Endometrial microvascular endothelial cells (primary cell): ENCODE results near the gene NUP85. TPM values are rescaled to one million over a fixed set of nuclear protein-coding genes. Genes with fewer than 3 reads are reported as not detected.
"Not testable (repeated sequence)": the region's sequence is repeated elsewhere in the genome, so short reads cannot be mapped to it uniquely, and the experiment has no call there.

ENCODE experiments used
- in situ Hi-C: cut with HindIII; loops from 2 replicates; pipeline ENCODE4 v1.10.0; 2017; ENCODE audit warnings: low sequenced_read_pairs, low pct_unique_long_range_greater_than_20kb; ENCODE audit errors: inconsistent ontology term
- total RNA-seq: library from RNA; depleted of rRNA; stranded (reverse); fragments of >200 nt; gene quantifications from one replicate; pipeline ENCODE4 v1.2.3, GENCODE V29; 2015; ENCODE audit errors: inconsistent ontology term

The NUP85 gene, protein sequence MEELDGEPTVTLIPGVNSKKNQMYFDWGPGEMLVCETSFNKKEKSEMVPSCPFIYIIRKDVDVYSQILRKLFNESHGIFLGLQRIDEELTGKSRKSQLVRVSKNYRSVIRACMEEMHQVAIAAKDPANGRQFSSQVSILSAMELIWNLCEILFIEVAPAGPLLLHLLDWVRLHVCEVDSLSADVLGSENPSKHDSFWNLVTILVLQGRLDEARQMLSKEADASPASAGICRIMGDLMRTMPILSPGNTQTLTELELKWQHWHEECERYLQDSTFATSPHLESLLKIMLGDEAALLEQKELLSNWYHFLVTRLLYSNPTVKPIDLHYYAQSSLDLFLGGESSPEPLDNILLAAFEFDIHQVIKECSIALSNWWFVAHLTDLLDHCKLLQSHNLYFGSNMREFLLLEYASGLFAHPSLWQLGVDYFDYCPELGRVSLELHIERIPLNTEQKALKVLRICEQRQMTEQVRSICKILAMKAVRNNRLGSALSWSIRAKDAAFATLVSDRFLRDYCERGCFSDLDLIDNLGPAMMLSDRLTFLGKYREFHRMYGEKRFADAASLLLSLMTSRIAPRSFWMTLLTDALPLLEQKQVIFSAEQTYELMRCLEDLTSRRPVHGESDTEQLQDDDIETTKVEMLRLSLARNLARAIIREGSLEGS
- total RNA-seq: 66.9 TPM

DNA sequence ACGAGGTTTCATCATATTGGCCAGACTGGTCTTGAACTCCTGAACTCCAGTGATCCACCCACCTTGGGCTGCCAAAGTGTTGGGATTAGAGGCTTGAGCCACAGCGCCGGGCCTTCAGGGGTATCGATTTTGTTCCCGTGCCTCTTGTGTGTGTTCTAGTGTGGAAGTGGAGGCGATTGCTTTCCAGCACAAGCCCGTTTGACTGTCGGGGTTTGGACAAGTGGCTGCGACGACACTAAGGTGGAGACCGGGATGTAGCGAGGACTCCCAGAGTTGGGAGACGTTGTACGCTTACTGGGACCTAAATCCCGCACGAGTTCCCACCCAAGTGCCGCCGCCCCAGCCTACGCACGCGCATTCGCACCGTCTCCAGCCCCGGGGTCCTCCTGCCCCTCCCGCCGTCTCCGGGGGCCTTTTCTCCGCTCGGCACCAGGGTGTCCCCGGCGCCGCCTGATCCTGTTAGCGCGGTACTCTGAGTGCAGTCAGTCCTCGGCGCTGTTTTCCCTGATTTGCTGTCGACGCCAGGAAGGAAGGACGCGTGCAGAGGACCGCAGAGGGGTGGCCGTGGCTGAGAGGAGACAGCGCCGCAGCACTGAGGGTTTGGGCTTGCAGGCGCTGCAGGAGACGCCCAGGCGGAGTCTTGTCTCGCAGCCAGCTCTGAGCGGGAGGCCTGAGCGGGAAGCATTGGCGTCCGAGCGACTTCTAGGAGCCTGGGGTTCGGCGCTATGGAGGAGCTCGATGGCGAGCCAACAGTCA is at the start of gene NUP85:
Gene NUP85 (plus strand): TSS at position 643 of the 756 bp plus-strand sequence. CDS start 83 bp downstream, at position 726.
- in situ Hi-C loops: loop anchor here (25.0 kb wide), 1 partner anchor 143 kb away; no protein-coding TSS in a partner anchor

DNA sequence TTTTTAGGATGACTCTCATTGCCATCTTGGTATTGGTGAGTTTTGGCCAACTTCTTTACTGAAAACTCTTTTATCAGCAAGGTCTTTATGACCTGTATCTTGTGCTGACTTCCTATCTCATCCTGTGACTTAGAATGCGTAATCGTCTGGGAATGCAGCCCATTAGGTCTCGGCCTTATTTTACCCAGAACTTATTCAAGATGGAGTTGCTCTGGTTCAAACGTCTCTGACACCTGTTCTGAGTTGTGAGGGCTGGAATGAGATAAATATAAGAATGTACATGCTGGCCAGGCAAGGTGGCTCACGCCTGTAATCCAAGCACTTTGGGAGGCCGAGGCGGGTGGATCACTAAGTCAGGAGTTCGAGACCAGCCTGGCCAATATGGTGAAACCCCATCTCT is 47.0 kb upstream of the NUP85 start:
- in situ Hi-C loops: not testable (repeated sequence)

DNA sequence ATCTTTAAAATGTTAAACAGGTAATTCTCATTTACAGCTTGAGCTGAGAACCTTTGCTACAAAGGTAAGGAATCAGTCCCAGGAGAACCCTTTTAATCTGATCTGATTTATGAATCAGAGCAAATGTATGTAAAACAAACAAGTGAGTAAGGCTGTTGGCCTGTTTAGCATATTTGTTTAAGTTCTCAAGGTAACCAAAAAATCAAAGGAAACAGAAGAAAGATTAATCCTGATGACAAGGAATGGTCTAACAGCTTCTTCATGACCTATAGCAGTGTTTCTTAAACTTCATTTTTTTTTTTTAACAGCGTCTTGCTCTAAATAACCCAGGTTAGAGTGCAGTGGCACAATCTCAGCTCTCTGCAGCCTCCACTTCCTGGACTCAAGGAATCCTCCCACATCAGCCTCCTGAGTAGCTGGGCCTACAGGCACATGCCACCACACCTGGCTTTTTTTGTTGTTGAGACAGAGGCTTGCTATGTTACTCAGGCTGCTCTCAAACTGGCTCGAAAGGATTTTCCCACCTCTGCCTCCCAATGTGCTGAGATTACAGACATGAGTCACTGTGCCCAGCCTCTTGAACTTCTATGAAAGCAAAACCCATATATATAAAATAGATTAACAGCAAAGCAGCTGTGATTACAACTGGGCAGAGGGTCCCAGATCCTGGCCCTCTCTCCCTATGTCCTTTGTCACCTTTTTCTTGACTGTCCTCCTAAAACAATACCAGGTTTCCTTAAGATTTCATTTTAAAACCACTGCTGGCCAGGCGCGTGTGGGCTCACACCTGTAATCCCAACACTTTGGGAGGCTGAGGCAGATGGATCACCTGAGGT is 46.1 kb upstream of the NUP85 start:
- in situ Hi-C loops: no loop called here

DNA sequence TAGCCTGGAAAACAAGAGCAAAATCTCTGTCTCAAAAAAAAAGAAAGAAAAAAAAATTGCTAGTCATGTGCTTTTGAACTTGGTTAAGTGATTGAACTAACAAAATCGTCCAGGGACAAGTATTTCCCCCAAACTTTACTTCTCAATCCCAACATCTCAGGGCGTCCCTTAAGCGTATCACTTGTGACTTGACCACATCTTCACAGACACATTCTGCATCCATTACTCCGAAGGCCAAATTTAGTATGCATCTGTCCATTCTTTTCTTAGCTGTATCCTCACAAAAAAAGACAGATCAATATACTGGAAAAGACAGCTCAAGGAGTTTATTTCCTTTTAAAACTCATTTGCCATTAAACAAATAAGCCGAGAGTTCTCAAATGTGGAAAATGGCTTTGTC is 45.3 kb upstream of the NUP85 start:
- in situ Hi-C loops: no loop called here

DNA sequence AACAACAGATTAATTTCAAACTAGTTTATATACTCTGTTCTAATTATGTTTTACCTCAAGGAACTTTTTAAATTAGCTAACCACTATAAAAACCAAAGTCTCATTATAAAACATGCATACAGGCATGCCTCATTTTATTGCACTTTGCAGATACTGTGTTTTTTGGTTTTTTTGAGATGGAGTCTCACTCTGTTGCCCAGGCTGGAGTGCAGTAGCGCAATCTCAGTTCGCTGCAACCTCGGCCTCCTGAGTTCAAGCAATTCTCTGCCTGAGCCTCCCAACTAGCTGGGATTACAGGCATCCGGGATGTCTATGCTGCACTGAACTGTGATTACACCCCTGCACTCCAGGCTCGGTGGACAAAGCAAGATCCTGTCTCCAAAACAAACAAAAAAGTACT is 42.4 kb upstream of the NUP85 start:
- in situ Hi-C loops: no loop called here

DNA sequence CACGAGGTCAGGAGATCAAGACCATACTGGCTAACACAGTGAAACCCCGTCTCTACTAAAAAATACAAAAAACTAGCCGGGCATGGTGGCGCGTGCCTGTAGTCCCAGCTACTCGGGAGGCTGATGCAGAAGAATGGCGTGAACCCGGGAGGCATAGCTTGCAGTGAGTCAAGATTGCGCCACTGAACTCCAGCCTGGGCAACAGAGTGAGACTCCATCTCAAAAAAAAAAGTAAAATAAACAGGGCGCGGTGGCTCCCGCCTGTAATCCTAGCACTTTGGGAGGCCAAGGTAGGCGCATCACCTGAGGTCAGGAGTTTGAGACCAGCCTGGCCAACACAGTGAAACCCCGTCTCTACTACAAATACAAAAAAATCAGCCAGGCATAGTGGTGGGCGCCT is 40.9 kb upstream of the NUP85 start:
- in situ Hi-C loops: not testable (repeated sequence)

DNA sequence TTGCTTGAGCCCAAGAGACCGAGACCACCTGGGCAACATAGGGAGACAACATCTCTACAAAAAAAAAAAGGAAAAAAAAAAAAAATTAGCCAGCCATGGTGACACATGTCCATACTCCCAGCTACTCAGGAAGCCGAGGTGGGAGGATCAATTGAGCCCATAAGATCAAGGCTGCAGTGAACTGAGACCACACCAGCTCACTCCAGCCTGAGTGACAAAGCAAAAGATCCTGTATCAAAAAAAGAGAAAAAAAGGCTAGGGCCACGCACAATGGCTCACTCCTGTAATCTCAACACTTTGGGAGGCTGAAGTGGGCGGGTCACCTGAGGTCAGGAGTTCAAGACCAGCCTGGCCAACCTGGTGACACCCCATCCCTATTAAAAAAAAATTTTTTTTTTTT is 36.5 kb upstream of the NUP85 start:
- in situ Hi-C loops: no loop called here

DNA sequence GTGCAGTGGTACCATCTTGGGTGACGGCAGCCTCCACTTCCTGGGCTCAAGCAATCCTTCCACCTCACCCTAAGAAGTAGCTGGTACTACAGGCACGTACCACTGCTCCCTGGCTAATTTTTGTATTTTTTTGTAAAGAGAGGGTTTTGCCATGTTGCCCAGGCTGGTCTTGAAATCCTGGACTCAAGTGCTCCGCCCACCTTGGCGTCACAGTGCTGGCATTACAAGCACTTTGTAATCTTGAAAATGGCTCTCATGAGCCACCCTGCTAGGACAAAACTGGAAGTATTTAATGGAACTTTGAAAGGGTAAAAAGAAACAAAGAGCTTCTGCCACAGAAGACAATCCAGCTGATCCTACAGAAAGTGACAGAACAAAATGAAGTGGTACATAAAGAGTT is 32.0 kb upstream of the NUP85 start:
- in situ Hi-C loops: no loop called here

DNA sequence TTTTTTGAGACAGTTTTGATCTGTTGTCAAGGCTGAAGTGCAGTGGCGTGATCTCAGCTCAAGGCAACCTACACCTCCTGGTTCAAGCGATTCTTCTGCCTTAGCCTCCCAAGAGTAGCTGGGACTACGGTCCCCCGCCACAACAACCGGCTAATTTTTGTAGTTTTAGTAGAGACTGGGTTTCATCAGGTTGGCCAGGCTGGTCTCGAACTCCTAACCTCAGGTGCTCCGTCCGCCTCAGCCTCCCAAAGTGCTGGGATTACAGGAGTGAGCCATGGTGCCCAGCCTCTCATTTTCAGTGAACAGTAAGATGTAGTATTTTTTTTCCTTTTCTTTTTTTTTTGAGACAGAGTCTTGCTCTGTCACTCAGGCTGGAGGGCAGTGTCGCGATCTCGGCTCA is 30.5 kb upstream of the NUP85 start:
- in situ Hi-C loops: no loop called here

DNA sequence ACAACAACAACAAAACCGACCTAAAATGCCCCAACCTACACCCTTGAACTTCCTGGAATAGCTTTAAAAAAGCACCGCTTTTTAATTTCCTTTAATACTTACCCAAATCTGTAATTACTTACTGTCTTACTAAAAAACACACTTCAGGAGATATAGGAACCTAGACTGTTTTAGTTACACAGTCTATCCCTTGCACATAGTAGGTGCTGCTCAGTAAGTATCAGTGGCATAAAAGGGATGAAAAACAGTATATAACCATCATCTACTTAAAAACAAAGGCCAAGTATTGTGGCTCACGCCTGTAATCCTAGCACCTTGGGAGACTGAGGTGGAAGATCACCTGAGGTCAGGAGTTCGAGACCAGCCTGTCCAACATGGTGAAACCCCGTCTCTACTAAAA is 28.9 kb upstream of the NUP85 start:
- in situ Hi-C loops: no loop called here

DNA sequence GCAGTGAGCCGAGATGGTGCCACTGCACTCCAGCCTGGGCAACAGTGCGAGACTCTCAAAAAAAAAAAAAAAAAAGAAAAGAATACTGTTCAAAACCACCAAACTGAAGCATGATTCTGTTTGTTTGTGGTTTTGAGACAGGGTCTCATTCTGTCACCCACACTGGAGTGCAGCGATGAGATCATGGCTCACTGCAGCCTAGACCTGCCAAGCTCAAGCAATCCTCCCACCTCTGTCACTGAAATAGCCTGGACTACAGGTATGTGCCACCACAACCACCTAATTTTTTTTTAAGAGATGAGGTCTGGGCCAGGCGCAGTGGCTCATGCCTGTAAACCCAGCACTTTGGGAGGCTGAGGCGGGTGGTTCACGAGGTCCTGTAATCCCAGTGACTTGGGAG is 27.0 kb upstream of the NUP85 start:
- in situ Hi-C loops: no loop called here

DNA sequence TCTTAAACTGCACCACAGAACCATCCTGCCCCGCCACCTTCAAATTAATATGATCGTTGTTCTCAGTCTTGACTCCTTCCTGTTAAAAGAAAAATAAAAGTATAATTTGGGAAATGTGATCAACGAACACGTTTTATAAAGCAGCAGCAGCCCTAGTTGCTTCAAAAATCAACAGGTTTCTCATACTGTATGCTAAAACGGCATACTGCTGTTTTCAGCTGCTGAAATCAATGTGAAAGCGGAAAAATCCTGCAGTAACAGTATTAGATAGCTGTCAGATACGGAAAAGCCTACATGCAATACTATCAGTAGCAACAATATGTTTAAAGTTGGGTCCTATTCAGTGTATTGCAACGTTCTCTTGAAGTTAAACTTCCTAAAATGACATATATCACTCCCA is 24.4 kb upstream of the NUP85 start:
- in situ Hi-C loops: no loop called here

DNA sequence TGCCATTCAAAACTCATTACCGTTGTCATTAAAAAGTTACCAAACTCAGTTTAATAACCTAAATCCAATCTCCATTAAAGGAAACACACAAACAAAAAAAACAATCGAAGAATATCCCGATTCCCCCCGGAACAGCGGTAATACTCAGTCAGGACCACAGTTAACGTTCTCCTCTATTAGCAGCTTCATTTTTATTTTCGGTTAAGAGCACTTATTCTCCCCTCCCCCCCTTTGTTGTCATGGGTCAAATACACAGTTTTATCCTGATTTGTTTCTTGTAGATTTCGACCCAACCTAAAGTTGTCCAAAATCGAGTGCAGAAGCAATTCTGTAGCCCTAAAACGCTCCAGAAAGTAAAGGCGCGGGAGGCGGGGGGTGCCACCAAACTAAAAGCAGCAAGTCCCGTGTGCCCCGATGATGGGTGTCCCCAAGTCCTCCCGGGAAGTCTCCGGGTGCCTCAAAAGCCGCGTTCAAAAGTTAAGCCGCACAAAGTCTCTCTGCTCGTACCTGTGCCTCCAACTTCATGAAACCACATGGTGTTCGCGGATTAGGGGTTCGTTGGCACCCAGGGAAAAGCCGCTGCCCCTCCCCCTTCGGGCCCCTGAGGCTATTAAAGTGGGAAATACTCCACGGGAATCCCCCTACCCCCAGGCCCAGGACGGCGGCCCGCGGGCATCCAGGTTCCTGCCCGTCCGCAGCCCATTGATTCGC is 23.7 kb upstream of the NUP85 start:
- in situ Hi-C loops: no loop called here

DNA sequence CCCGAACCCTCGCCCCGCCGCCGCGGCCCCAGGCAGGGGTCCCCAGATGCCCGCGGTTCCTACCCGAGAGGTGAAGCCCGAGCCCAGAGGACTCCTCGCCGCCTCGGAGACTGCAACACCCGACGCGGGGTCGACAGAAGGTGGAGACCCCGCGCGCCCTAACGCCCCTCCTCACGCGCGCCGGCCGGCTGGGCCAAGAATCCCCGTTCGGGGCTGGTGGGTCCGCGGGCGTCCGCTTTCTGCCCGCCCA is 23.2 kb upstream of the NUP85 start:
- in situ Hi-C loops: no loop called here

DNA sequence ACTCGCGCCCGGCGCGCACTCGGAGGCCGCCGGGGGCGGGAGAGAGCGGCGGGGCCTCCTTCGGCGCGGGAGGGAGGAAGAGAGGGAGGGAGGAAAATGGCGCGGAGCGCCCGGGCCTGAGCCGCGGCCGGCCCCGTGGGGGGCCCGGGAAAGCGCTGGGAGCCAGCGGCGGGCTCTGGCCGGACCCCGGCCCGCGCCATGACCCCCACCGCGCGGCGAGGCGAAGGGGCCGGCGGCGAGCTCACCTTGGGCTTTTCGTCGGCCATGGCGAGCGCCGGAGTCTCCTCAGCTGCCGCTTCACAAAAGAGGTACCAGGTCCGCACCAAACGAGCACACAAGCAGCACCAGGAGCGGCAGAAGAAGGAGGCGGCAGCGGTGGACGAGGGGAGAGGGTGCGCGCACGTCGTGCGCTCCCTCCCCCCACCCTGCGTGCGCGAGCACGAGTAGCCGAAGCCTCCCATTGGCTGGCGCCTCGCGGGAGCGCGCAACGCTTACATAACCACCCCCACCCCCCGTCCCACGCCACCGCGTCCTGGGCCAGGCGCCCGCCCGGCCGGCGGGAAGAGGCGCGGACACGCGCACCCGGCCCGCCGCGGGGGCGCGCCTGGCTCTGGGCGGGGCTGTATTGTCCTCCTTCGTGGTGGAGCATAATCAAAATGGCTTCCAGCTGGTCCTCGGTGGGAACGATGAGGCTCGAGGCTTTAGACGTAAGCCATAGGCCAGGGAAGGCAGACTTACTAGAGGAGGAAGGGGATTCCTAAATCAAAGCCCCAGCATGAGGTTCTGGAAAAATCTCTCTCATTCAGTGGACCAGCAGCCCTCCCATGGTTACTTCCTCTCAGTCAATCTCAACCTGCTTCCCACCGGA is 22.7 kb upstream of the NUP85 start, which contains the start of gene SUMO2:
Gene SUMO2 (minus strand): TSS at position 391 of the 868 bp plus-strand sequence. CDS start 125 bp downstream, at position 266.
- in situ Hi-C loops: no loop called here

DNA sequence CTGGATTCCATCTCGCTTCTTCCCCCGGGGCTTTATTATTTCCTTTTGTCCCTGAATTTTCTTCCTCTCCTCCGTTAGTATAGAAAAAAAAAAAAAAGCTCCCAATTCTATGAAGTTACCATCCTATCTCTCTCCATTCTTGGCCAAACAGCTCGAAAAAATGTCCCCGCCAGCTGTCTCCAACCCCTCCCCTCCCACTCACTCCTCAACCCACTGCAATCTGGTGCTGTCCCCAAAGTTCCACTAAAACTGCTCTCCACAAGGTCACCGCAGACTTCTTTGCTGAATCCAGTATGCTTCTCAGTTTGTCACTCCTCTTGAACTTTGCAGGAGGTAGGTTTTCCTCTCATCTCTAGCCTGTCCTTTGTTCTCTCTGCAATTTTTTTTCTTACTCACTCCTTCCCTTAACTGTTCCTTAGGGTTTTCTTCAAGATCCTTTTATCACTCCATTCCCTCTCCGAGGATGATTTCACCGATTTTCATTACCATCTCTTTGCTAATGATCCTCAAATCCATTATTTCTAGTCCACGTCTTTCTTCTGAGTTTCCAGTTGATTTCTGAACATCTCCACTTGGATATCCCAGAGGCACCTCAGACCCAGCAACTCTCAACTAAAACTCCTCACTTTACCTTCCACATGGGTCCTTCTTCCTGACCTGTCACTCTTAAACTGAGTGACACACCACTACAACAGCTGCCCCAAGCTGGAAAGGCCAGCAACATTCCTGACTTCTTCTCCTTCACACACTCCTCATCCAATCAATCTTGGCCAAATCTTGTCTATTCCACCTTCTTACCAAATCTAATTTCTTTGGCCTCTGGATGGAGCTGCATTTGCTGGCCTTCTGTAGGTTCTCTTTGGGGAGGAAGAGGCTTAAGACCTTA is 21.2 kb upstream of the NUP85 start:
- in situ Hi-C loops: no loop called here

DNA sequence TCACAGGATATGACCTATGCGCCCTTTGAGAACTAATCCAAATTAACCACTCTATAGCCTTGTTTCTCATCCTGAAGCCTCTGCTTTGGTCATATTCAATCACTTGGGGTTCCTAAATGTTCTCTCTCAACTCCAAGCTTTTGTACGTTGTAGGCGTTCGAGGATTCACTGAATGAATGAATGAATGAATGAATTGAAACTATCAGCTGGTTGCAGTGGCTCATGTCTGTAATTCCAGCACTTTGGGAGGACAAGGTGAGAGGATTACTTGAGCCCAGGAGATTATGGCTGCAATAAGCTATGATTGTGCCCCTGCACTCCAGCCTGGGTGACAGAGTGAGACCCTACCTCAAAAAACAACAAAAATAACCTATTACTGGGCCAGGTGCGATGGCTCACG is 16.9 kb upstream of the NUP85 start:
- in situ Hi-C loops: no loop called here
